ENCODE data around the gene ANO9. TPM values are rescaled to one million over a fixed set of nuclear protein-coding genes. Genes with fewer than 3 reads are reported as not detected.
"Not testable (repeated sequence)": the region's sequence is repeated elsewhere in the genome, so short reads cannot be mapped to it uniquely, and the experiment has no call there.

The ANO9 gene
- total RNA-seq, 4 donors from 2014 or later: 11.0 to 22.1 (median 16.2) TPM

DNA sequence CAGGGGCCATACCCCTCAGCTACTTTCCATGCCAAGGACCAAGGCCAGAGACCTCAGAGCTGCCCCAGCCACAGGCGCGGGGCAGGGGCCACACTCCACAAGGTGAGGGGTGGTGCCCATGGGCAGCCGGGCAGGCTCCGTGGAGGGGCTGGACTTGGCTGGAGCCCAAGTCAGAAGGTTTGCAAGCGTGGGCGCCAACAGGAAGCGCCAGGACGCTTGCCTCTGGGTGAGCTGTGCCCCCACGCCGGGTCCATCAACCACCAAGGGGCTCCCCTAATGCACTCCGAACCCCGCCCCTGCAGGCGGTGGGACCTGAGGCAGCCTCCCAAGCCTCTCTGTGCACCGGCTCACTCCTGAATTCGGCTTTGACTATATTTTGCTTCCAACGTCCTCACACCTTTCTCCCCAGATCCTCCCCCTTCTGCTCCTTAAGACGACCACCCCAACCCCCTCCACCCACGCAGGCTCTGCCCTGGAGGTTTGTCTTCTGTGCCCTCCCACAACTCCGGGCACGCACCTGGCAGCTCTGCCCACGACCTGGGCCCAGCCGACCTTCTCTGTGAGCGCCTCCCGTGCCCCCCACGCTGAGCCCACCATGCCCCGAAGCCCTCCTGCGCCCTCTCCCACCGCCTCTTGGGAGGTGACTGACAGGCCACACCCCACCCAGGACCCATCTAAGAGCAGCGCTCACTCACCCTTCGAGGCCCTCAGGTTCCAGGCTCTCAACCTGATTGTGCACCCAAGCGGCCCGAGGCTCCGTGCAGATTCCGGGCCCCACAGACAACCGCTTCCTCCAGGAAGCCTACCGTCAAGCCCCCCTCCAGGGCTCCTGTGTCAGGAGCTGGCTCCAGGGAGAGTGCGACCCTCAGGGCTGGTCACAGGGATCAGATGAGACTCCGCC lies 50.4 kb downstream of the ANO9 start:
- Histone ChIP-seq H3K4me1 (peaks cover 2 to 33% (median 12%) of the 10 kb centered on the region in 3 donors), H3K36me3 (no peaks in the 10 kb centered on the region), H3K27me3 (peaks cover 0 to 22% (median 0%) of the 10 kb centered on the region in 4 donors), H3K4me3 (peak overlapping the region; percentile 65 to 74 (median 68)), H3K9me3 (peaks cover 0 to 8% (median 0%) of the 10 kb centered on the region in 3 donors), H3K27ac (peak overlapping the region in 3 of 4 donors; percentile 93 to 97 (median 97))
- no peak for TF ChIP-seq POLR2A (IDR thresholded peaks at IDR 0.05)
- TF ChIP-seq, protein P1, sequence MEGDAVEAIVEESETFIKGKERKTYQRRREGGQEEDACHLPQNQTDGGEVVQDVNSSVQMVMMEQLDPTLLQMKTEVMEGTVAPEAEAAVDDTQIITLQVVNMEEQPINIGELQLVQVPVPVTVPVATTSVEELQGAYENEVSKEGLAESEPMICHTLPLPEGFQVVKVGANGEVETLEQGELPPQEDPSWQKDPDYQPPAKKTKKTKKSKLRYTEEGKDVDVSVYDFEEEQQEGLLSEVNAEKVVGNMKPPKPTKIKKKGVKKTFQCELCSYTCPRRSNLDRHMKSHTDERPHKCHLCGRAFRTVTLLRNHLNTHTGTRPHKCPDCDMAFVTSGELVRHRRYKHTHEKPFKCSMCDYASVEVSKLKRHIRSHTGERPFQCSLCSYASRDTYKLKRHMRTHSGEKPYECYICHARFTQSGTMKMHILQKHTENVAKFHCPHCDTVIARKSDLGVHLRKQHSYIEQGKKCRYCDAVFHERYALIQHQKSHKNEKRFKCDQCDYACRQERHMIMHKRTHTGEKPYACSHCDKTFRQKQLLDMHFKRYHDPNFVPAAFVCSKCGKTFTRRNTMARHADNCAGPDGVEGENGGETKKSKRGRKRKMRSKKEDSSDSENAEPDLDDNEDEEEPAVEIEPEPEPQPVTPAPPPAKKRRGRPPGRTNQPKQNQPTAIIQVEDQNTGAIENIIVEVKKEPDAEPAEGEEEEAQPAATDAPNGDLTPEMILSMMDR (IDR thresholded peaks at IDR 0.05): no peak
- intact Hi-C loops (cut with DNase I): no loop called here
- no peak for DNase-seq
- WGBS, 2 donors: 36 to 43% methylated on average over 10 to 13 of the region's 38 CpGs

DNA sequence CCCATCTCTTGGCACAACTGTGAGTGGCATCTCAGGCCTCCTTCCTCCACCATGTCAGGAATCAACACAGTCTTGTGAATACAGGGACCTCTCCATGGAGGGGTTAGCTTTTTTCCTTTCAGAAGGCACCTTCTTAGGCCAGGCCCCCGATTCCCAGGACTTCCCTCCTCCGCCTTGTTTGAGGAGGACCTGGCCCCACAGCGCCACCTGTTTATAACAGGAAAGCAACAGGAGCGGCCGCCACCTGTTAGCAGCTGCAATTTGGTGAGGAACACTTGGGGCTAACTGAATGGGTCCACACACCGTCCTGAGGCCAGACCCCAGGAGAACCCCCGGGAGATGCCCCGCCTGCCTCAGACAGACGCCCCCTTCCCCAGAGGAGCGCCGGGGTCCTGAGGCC lies 51.6 kb downstream of the ANO9 start:
- no peak overlapping the region for H3K27ac ChIP-seq
- intact Hi-C loops (cut with DNase I): no loop called here
- H3K9me3 ChIP-seq: peaks cover 0 to 10% (median 0%) of the 10 kb centered on the region in 3 donors
- 20 to 40% methylated on average over 1 to 2 of the region's 11 CpGs for WGBS, 2 donors
- no peak for DNase-seq
- peaks cover 0 to 21% (median 5%) of the 10 kb centered on the region in 3 donors for H3K4me1 ChIP-seq
- TF ChIP-seq POLR2A (IDR thresholded peaks at IDR 0.05): no peak
- TF ChIP-seq, protein P1 (IDR thresholded peaks at IDR 0.05): peak in 4 of 6 experiments; percentile 9 to 31 (median 12)
- H3K27me3 ChIP-seq: peaks cover 0 to 22% (median 0%) of the 10 kb centered on the region in 4 donors
- H3K4me3 ChIP-seq: no peak overlapping the region
- H3K36me3 ChIP-seq: no peaks in the 10 kb centered on the region

DNA sequence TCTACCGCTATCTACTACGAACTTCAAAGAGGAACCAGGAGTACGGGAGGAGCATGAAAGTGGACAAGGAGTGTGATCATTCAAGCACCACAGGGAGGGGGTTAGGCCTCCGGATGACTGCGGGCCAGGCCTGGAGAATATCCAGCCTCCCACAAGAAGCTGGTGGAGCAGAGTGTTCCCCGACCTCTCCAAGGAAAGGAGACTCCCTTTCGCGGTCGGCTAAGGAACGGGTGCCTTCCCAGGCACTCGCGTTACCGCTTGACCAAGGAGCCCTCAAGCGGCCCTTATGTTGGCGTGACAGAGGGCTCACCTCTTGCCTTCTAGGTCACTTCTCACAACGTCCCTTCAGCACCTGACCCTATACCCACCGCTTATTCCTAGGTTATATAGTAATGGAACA lies 52.4 kb downstream of the ANO9 start:
- 78 to 83% methylated on average over 5 to 17 of the region's 17 CpGs for WGBS, 2 donors
- H3K4me3 ChIP-seq; intact Hi-C loops (cut with DNase I); DNase-seq; H3K36me3 ChIP-seq: not testable (repeated sequence)
- peaks cover 0 to 20% (median 5%) of the 10 kb centered on the region in 3 donors for H3K4me1 ChIP-seq
- H3K27ac ChIP-seq: peak overlapping the region in 1 of 4 donors; percentile 34
- peaks cover 0 to 10% (median 0%) of the 10 kb centered on the region in 3 donors for H3K9me3 ChIP-seq
- peaks cover 0 to 22% (median 0%) of the 10 kb centered on the region in 4 donors for H3K27me3 ChIP-seq

DNA sequence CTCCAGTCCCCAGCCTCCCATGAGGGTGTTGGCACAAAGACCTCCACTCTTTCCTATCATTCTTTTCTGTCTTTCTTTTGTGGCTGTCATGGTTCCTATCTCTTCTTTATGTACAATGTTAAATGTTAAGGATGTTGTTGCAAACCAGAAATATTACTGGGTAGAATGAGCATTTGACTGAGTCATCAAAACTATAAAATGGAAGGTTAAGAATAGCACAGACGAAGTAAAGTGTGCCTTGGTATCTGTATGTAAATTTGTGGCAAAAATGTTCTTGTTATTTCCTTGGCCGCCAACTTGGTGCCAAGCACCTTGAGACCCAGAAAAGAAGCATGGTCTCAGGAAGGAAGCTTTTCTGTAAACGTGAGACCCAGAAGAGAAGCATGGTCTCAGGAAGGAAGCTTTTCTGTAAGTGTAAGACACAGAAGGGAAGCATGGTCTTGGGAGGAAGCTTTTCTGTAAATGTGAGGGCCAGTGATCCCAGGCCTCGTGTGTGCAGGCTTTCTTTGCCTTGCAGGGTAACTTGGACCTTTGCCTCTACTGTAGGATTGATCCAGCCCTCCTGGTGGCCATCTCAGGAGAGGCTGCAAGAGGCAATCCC lies 54.5 kb downstream of the ANO9 start:
- H3K4me1 ChIP-seq: peaks cover 0 to 20% (median 5%) of the 10 kb centered on the region in 3 donors
- intact Hi-C loops (cut with DNase I): no loop called here
- TF ChIP-seq, protein P1 (IDR thresholded peaks at IDR 0.05): no peak
- no peak for TF ChIP-seq POLR2A (IDR thresholded peaks at IDR 0.05)
- no peaks in the 10 kb centered on the region for H3K36me3 ChIP-seq
- peaks cover 0 to 10% (median 0%) of the 10 kb centered on the region in 3 donors for H3K9me3 ChIP-seq
- peaks cover 0 to 7% (median 0%) of the 10 kb centered on the region in 4 donors for H3K27me3 ChIP-seq
- no peak overlapping the region for H3K4me3 ChIP-seq
- no peak for DNase-seq
- 57 to 72% methylated on average over 4 of the region's 4 CpGs for WGBS, 2 donors
- H3K27ac ChIP-seq: no peak overlapping the region

DNA sequence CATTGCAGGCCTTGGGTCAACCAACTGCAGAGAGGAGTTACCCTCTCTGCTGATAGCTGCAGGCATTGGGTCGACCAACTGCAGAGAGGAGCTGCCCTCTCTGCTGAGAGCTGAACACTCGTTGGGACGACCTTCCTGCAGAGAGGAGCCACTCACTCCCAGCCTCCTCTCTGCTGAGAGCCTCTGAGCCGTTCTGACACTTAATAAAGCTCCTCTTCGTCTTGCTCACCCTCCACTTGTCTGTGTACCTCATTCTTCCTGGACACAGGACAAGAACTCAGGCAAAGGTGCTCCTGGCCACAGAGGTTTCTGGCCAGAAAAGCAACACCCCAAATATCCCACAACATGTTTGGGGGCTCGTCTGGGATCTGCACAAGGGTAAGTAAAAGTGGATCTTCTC lies 55.3 kb downstream of the ANO9 start:
- peaks cover 0 to 3% (median 0%) of the 10 kb centered on the region in 4 donors for H3K27me3 ChIP-seq
- no peaks in the 10 kb centered on the region for H3K36me3 ChIP-seq
- TF ChIP-seq, protein P1 (IDR thresholded peaks at IDR 0.05): no peak
- no peak for TF ChIP-seq POLR2A (IDR thresholded peaks at IDR 0.05)
- H3K9me3 ChIP-seq: peaks cover 0 to 10% (median 0%) of the 10 kb centered on the region in 3 donors
- H3K27ac ChIP-seq: no peak overlapping the region
- intact Hi-C loops (cut with DNase I): no loop called here
- no peak overlapping the region for H3K4me3 ChIP-seq
- WGBS, 2 donors: 84 to 88% methylated on average over 6 of the region's 6 CpGs
- peaks cover 0 to 13% (median 5%) of the 10 kb centered on the region in 3 donors for H3K4me1 ChIP-seq
- no peak for DNase-seq

All from esophagus squamous epithelium (tissue), 5 donors.